DOHH2 (cell line): ENCODE results near the gene OR13J1.

Source experiments
- H3F3A ChIP-seq: fragments of 200-600 bp; sonication (generic), shearing (Covaris generic); 2 replicates; pipeline ENCODE4 v1.6.0; 2016; ENCODE audit warnings: antibody characterized with exemption, mild to moderate bottlenecking; ENCODE audit not compliant: control insufficient read depth, insufficient read depth
- H3K27ac ChIP-seq: fragments of 200-600 bp; sonication (generic); 2 replicates; pipeline ENCODE4 v1.5.1; 2014; ENCODE audit warnings: low read depth, mild to moderate bottlenecking, low read length, moderate library complexity
- H3K27me3 ChIP-seq: fragments of 200-600 bp; sonication (generic); 2 replicates; pipeline ENCODE4 v1.6.1; 2014; ENCODE audit warnings: mild to moderate bottlenecking, low read length, mixed read lengths; ENCODE audit not compliant: control insufficient read depth
- H3K36me3 ChIP-seq: fragments of 200-600 bp; sonication (generic); 2 replicates; pipeline ENCODE4 v1.6.1; 2014; ENCODE audit warnings: mild to moderate bottlenecking, low read length, moderate library complexity, mixed read lengths; ENCODE audit not compliant: control insufficient read depth
- H3K4me1 ChIP-seq: fragments of 200-600 bp; sonication (generic); 2 replicates; pipeline ENCODE4 v1.6.1; 2014; ENCODE audit warnings: mild to moderate bottlenecking, low read length, mixed read lengths; ENCODE audit not compliant: control insufficient read depth
- H3K4me2 ChIP-seq: fragments of 200-600 bp; sonication (generic); 2 replicates; pipeline ENCODE4 v1.6.0; 2014; ENCODE audit warnings: mild to moderate bottlenecking, low read length, moderate library complexity
- H3K4me3 ChIP-seq: fragments of 200-600 bp; sonication (generic); 2 replicates; pipeline ENCODE4 v1.5.1; 2014; ENCODE audit warnings: mild to moderate bottlenecking, low read length, mixed read lengths
- H3K79me2 ChIP-seq: fragments of 200-600 bp; sonication (generic); 2 replicates; pipeline ENCODE4 v1.6.1; 2014; ENCODE audit warnings: mild to moderate bottlenecking, low read length, mixed read lengths; ENCODE audit not compliant: control insufficient read depth
- H3K9me2 ChIP-seq: fragments of 200-600 bp; sonication (generic); replicated peaks from 2 replicates; pipeline ENCODE4 v1.6.1; 2014; ENCODE audit warnings: mild to moderate bottlenecking, low read length, mixed read lengths; ENCODE audit not compliant: control insufficient read depth
- H3K9me3 ChIP-seq: fragments of 200-600 bp; sonication (generic); 2 replicates; pipeline ENCODE4 v1.6.1; 2014; ENCODE audit warnings: antibody characterized with exemption, low read length, mixed read lengths; ENCODE audit not compliant: control insufficient read depth, insufficient read depth
- H4K20me1 ChIP-seq: fragments of 200-600 bp; sonication (generic); 2 replicates; pipeline ENCODE4 v1.6.0; 2014; ENCODE audit warnings: low read depth, mild to moderate bottlenecking, antibody characterized with exemption, low read length, moderate library complexity; ENCODE audit not compliant: control insufficient read depth, insufficient read depth
- EZH2phosphoT487 ChIP-seq: fragments of 200-600 bp; sonication (generic); IDR thresholded peaks from 2 replicates; pipeline ENCODE4 v1.6.1; 2017; ENCODE audit warnings: borderline replicate concordance, mild to moderate bottlenecking, antibody characterized with exemption, low read length, moderate library complexity, mixed read lengths
- TF ChIP-seq, protein P1 (sequence below): fragments of 200-600 bp; sonication (generic); IDR thresholded peaks from one replicate; pipeline ENCODE4 v1.5.1; 2014; ENCODE audit warnings: antibody characterized with exemption, mild to moderate bottlenecking, low read depth, low read length; ENCODE audit not compliant: poor library complexity, severe bottlenecking

Gene OR13J1

GRCh38 chr9:35882263-35882848, 12.2 kb upstream of the OR13J1 start:
- Histone ChIP-seq H3F3A (no peaks in the 10 kb centered on the region), H3K4me1 (no peaks in the 10 kb centered on the region), H3K4me3 (no peak overlapping the region), H3K79me2 (no peaks in the 10 kb centered on the region), H3K27ac (no peak overlapping the region), H3K9me3 (no peaks in the 10 kb centered on the region), H3K36me3 (no peaks in the 10 kb centered on the region), H3K27me3 (peaks cover 3% of the 10 kb centered on the region; the same call in 1 of the 2 replicates), H3K9me2 (no peaks in the 10 kb centered on the region), H4K20me1 (no peaks in the 10 kb centered on the region), H3K4me2 (no peak overlapping the region)
- TF ChIP-seq EZH2phosphoT487, result no peak
- TF ChIP-seq, protein P1, sequence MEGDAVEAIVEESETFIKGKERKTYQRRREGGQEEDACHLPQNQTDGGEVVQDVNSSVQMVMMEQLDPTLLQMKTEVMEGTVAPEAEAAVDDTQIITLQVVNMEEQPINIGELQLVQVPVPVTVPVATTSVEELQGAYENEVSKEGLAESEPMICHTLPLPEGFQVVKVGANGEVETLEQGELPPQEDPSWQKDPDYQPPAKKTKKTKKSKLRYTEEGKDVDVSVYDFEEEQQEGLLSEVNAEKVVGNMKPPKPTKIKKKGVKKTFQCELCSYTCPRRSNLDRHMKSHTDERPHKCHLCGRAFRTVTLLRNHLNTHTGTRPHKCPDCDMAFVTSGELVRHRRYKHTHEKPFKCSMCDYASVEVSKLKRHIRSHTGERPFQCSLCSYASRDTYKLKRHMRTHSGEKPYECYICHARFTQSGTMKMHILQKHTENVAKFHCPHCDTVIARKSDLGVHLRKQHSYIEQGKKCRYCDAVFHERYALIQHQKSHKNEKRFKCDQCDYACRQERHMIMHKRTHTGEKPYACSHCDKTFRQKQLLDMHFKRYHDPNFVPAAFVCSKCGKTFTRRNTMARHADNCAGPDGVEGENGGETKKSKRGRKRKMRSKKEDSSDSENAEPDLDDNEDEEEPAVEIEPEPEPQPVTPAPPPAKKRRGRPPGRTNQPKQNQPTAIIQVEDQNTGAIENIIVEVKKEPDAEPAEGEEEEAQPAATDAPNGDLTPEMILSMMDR, result peak; percentile 96

GRCh38 chr9:35872505-35872904, 2.3 kb upstream of the OR13J1 start:
- Histone ChIP-seq H4K20me1 (no peaks in the 10 kb centered on the region), H3K4me2 (no peak overlapping the region), H3K27me3 (peaks cover 10% of the 10 kb centered on the region), H3K79me2 (no peaks in the 10 kb centered on the region), H3K27ac (no peak overlapping the region), H3K9me3 (peaks cover 8% of the 10 kb centered on the region; the same call in 1 of the 2 replicates), H3K9me2 (no peaks in the 10 kb centered on the region), H3K4me1 (no peaks in the 10 kb centered on the region), H3K36me3 (no peaks in the 10 kb centered on the region), H3K4me3 (no peak overlapping the region), H3F3A (no peaks in the 10 kb centered on the region)
- TF ChIP-seq, protein P1, result no peak
- no peak for TF ChIP-seq EZH2phosphoT487

DNA sequence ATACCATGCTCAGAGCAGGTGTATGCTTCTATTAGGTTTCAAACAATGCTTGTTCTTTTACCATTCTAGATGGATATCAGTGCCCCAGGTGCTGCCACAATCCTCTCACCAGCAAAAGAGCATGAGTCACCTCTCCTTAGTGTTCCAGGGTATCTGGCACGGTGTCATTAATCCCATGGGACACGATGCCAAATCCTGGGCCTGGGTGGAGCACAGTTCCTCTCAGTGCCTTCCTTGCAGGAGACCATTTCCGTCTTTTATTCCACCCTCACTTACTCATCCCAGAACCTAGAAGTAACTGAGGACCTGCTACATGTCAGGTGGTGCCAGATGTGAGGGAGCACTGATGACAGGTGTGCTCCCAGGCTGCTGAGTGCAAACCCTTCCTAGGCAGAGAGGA, 1.3 kb upstream of the OR13J1 start:
- Histone ChIP-seq H4K20me1 (no peaks in the 10 kb centered on the region), H3K9me2 (no peaks in the 10 kb centered on the region), H3K4me2 (no peak overlapping the region), H3K79me2 (no peaks in the 10 kb centered on the region), H3K9me3 (peaks cover 3% of the 10 kb centered on the region; the same call in 1 of the 2 replicates), H3K27me3 (peaks cover 10% of the 10 kb centered on the region), H3F3A (no peaks in the 10 kb centered on the region), H3K4me1 (no peaks in the 10 kb centered on the region), H3K36me3 (no peaks in the 10 kb centered on the region), H3K27ac (no peak overlapping the region), H3K4me3 (no peak overlapping the region)
- TF ChIP-seq, protein P1, result no peak
